ENCODE measurements around the gene RTN1. TPM values are rescaled to one million over a fixed set of nuclear protein-coding genes. Genes with fewer than 3 reads are reported as not detected.
A peak's percentile ranks its signal among the peaks of the same experiment; 100 is the strongest.

Gene RTN1
- total RNA-seq, 2 experiments from 2014 or later = not detected

GRCh38 chr14:59919570-59920377 is 49.2 kb upstream of the RTN1 start, which contains the start of gene LRRC9:
Gene LRRC9, plus strand, starts transcription at chr14:59920144.
- Histone ChIP-seq H3K4me3 (ENCODE audit: low read depth, low read length, poor library complexity, severe bottlenecking) (peak within 1 kb of the TSS; percentile 54), H2AFZ (ENCODE audit: low read length) (peak within 1 kb of the TSS; percentile 82), H3K4me2 (ENCODE audit: low read length) (peak within 1 kb of the TSS; percentile 61; the same call in 1 of the 2 replicates), H3K4me1 (ENCODE audit: insufficient read depth, low read length, poor library complexity, severe bottlenecking) (peaks cover 3% of the 10 kb centered on the region), H3K27ac (ENCODE audit: low read depth, low read length, poor library complexity, severe bottlenecking) (no peak within 1 kb of the TSS), H3K9me2 (ENCODE audit: insufficient read depth, low read length) (no peaks in the 10 kb centered on the region), H4K20me1 (ENCODE audit: insufficient read depth, low read length) (no peaks in the 10 kb centered on the region), H3K36me3 (ENCODE audit: insufficient read depth, low read length) (no peaks in the 10 kb centered on the region), H3K79me2 (ENCODE audit: insufficient read depth, low read depth, low read length) (no peaks in the 10 kb centered on the region), H3K9me3 (ENCODE audit: low read length) (no peaks in the 10 kb centered on the region)
- intact Hi-C loops (cut with micrococcal nuclease; ENCODE audit: unreplicated experiment) = no loop called here
- peak; percentile 5 for DNase-seq (ENCODE audit: low spot score)
- no TSS peak for BruUV-seq (replicated peaks)
- CTCF ChIA-PET (ENCODE audit: unreplicated experiment) = no interaction called here
- POLR2A ChIA-PET = no interaction called here
- TF ChIP-seq EZH2phosphoT487 (IDR thresholded peaks at IDR 0.05; ENCODE audit: borderline replicate concordance, low read depth, low read length) = no peak
- TF ChIP-seq, protein P1, sequence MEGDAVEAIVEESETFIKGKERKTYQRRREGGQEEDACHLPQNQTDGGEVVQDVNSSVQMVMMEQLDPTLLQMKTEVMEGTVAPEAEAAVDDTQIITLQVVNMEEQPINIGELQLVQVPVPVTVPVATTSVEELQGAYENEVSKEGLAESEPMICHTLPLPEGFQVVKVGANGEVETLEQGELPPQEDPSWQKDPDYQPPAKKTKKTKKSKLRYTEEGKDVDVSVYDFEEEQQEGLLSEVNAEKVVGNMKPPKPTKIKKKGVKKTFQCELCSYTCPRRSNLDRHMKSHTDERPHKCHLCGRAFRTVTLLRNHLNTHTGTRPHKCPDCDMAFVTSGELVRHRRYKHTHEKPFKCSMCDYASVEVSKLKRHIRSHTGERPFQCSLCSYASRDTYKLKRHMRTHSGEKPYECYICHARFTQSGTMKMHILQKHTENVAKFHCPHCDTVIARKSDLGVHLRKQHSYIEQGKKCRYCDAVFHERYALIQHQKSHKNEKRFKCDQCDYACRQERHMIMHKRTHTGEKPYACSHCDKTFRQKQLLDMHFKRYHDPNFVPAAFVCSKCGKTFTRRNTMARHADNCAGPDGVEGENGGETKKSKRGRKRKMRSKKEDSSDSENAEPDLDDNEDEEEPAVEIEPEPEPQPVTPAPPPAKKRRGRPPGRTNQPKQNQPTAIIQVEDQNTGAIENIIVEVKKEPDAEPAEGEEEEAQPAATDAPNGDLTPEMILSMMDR (conservative IDR thresholded peaks at IDR 0.05; ENCODE audit: low read length) = no peak

- Histone ChIP-seq H3K9me3 (ENCODE audit: low read length) (no peaks in the 10 kb centered on the region), H4K20me1 (ENCODE audit: insufficient read depth, low read length) (no peaks in the 10 kb centered on the region), H3K27ac (ENCODE audit: low read depth, low read length, poor library complexity, severe bottlenecking) (no peak overlapping the region), H2AFZ (ENCODE audit: low read length) (peak overlapping the region; percentile 82), H3K4me3 (ENCODE audit: low read depth, low read length, poor library complexity, severe bottlenecking) (peak overlapping the region; percentile 54), H3K4me1 (ENCODE audit: insufficient read depth, low read length, poor library complexity, severe bottlenecking) (peaks cover 3% of the 10 kb centered on the region), H3K36me3 (ENCODE audit: insufficient read depth, low read length) (no peaks in the 10 kb centered on the region), H3K79me2 (ENCODE audit: insufficient read depth, low read depth, low read length) (no peaks in the 10 kb centered on the region), H3K4me2 (ENCODE audit: low read length) (peak overlapping the region; percentile 61; the same call in 1 of the 2 replicates), H3K9me2 (ENCODE audit: insufficient read depth, low read length) (no peaks in the 10 kb centered on the region)
- POLR2A ChIA-PET = interaction anchor here (0.7 to 1.2 kb wide), 2 partner anchors 26 to 247 kb away, joined by 3 read pairs; no protein-coding TSS in a partner anchor
- intact Hi-C loops (cut with micrococcal nuclease; ENCODE audit: unreplicated experiment) = no loop called here
- CTCF ChIA-PET (ENCODE audit: unreplicated experiment) = no interaction called here
- no TSS peak for BruUV-seq (replicated peaks)
- TF ChIP-seq, protein P1 (conservative IDR thresholded peaks at IDR 0.05; ENCODE audit: low read length) = peak; percentile 72
- TF ChIP-seq EZH2phosphoT487 (IDR thresholded peaks at IDR 0.05; ENCODE audit: borderline replicate concordance, low read depth, low read length) = no peak
- DNase-seq (ENCODE audit: low spot score) = peak; percentile 10
These were observed 48.4 kb upstream of the RTN1 start for GRCh38 chr14:59918824-59919569.
